IPS DF 6.9 (cell line): ENCODE data around the gene TAF11.

ENCODE experiments used
- DNase-seq: peaks from one replicate; pipeline ENCODE4 v3.0.0-alpha.2; 2013; ENCODE audit warnings: low read depth, low spot score
- H3K27ac ChIP-seq: one replicate; pipeline ENCODE4 v1.5.1; 2013; ENCODE audit warnings: low read length, control low read depth
- H3K27me3 ChIP-seq: 2 replicates; pipeline ENCODE4 v1.6.1; 2013; ENCODE audit warnings: mild to moderate bottlenecking, low read length; ENCODE audit not compliant: control insufficient read depth, insufficient read depth
- H3K36me3 ChIP-seq: 2 replicates; pipeline ENCODE4 v1.6.1; 2013; ENCODE audit warnings: low read length; ENCODE audit not compliant: control insufficient read depth, insufficient read depth
- H3K4me1 ChIP-seq: 2 replicates; pipeline ENCODE4 v1.6.1; 2013; ENCODE audit warnings: low read length; ENCODE audit not compliant: control insufficient read depth, insufficient read depth
- H3K4me3 ChIP-seq: 2 replicates; pipeline ENCODE4 v1.5.1; 2013; ENCODE audit warnings: mild to moderate bottlenecking, low read length
- H3K9me3 ChIP-seq: 2 replicates; pipeline ENCODE4 v1.6.1; 2013; ENCODE audit warnings: low read length, inconsistent platforms; ENCODE audit not compliant: control insufficient read depth, insufficient read depth
- WGBS: extraction: QIAGEN DNeasy Blood & Tissue Kit; methylation state at CpG from one replicate; pipeline ENCODE4 v1.1.7; 2013; ENCODE audit warnings: mixed read lengths, missing lambda C conversion rate; ENCODE audit not compliant: insufficient read length, insufficient coverage; 5-methylcytosine and 5-hydroxymethylcytosine counted together

TAF11 gene

DNA sequence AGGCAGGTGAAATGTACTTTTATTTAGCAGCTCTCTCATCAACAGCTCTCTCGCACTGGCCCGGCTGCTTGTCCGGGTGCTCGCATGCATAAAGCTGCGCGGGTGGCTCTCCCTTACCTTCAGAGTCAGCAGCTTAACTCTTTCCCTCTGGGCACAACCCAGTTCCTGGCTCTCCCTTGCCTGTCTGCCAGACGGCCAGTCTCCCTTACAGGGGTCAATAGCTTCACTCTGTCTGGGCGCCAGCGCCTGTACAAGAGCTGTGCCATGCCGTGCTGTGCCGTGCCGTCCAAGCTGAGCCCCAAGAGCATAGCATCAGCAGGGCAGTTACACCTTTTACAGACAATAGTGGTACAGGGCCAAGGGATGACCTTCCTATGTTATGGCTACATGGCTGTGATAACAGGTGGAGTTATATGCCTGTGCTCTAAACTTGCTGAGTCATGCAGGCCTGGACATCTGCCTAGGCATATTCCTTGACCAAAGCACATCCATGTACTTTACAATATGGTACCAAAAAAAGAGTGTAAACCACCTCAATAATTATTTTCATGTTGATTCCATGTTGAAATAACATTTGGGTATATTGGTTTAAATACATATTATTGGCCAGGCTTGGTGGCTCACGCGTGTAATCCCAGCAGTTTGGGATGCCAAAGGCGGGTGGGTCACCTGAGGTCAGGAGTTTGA, 48.0 kb downstream of the TAF11 start:
- DNase-seq, result no peak
- no CpG with 5 or more reads among the region's 15 CpGs for WGBS
- Histone ChIP-seq H3K36me3 (no peaks in the 10 kb centered on the region), H3K27me3 (no peaks in the 10 kb centered on the region), H3K4me1 (no peaks in the 10 kb centered on the region), H3K9me3 (no peaks in the 10 kb centered on the region), H3K4me3 (no peak overlapping the region), H3K27ac (no peak overlapping the region)

DNA sequence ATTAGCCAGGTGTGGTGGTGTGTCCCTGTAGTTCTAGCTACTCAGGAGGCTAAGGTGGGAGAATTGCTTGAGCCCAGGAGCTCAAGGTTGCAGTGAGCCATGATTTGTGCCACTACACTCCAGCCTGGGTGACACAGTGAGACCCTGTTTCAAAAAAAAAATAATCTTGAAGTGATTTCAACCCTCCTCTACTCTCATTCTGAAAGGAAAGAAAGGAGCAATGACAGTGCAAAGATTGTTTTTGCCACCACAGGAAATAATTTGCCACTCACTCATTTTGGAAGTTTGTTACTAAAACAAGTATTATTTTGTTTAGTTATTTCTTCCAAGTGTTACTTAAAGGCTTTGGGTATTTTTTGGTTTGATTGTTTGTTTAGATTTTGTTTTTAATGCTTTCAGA, 50.3 kb downstream of the TAF11 start:
- Histone ChIP-seq H3K36me3 (no peaks in the 10 kb centered on the region), H3K4me1 (no peaks in the 10 kb centered on the region), H3K27me3 (no peaks in the 10 kb centered on the region), H3K9me3 (no peaks in the 10 kb centered on the region), H3K4me3 (no peak overlapping the region), H3K27ac (no peak overlapping the region)
- no peak for DNase-seq

DNA sequence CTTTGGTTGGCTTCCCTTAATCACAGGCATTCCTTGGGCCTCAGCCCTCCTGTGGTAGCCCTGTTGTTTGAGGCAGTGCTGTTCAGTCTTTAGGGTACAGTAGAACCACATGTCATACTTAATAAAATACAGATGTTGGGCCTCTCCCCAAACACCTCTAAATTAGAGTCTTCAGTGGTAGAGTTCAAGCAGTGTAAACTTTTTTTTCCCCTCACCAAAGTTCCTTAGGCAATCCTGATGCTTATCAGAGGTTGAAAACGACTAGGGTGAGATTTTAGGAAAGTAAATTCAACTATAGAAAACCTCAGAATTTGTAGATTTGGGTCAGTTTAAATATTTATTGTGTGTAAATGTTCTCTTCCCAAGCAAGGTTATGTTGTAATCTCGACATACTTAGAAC, 51.4 kb downstream of the TAF11 start:
- no peak overlapping the region for H3K27ac ChIP-seq
- H3K4me1 ChIP-seq, result no peaks in the 10 kb centered on the region
- H3K4me3 ChIP-seq, result no peak overlapping the region
- H3K27me3 ChIP-seq, result no peaks in the 10 kb centered on the region
- H3K9me3 ChIP-seq, result no peaks in the 10 kb centered on the region
- DNase-seq, result no peak
- WGBS, result no CpG with 5 or more reads among the region's 2 CpGs
- H3K36me3 ChIP-seq, result no peaks in the 10 kb centered on the region

DNA sequence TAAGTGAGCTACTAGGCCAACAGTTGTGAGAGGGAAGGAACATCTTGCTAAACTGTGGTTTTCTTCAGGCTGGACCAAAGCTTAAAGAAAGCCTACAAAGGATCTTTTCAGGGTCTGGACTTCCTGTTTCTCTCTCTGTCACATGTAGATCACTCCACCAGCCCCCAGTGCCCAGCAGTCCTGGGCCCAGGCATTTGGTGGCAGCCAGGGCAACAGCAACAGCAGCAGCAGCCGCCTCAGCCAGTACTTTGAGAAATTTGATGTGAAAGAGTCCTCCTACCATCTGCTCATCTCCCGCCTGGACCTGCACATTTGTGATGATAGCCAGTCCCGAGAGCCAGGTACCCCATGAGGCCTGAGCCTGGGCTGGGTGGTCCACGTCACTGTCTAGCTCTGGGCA, 51.8 kb downstream of the TAF11 start:
- no peaks in the 10 kb centered on the region for H3K27me3 ChIP-seq
- H3K36me3 ChIP-seq, result no peaks in the 10 kb centered on the region
- H3K4me1 ChIP-seq, result no peaks in the 10 kb centered on the region
- no peak overlapping the region for H3K4me3 ChIP-seq
- H3K27ac ChIP-seq, result no peak overlapping the region
- DNase-seq, result no peak
- H3K9me3 ChIP-seq, result no peaks in the 10 kb centered on the region
- WGBS, result no CpG with 5 or more reads among the region's 4 CpGs

DNA sequence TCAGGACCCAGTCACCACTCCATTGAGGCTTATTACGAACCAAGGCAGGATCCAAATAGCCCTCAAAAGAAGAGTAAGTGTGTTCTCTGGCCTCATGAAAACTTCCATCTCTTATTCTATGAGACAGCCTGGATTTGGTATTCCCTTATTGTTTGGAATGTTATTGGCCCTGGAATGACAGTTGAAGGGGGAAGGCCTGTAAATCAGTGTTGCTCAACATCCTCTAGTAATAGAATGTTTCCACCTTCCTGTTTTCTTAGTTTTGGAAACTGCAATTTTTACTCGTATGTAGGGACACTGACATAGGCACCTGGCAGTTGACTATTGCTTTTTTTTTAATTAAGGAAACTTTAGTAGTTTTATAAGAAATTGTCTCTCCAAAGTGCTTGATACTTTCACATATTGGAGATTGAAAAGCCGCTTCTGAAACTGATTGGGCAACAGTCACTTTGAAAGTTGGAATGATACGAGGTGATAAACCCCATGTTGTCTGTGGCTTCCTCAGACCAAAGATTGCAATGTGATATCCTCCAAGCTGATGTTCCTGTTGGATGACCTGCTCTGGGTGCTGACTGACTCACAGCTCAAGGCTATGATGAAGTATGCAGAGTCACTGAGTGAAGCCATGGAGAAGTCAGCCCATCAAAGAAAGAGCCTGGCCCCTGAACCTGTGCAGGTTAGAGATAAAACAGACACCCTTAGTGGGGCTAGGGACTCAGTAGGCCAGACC, 52.9 kb downstream of the TAF11 start:
- H3K9me3 ChIP-seq, result no peaks in the 10 kb centered on the region
- no peak overlapping the region for H3K4me3 ChIP-seq
- no peaks in the 10 kb centered on the region for H3K27me3 ChIP-seq
- no peak for DNase-seq
- no CpG with 5 or more reads among the region's 4 CpGs for WGBS
- no peaks in the 10 kb centered on the region for H3K36me3 ChIP-seq
- H3K4me1 ChIP-seq, result no peaks in the 10 kb centered on the region
- H3K27ac ChIP-seq, result no peak overlapping the region

DNA sequence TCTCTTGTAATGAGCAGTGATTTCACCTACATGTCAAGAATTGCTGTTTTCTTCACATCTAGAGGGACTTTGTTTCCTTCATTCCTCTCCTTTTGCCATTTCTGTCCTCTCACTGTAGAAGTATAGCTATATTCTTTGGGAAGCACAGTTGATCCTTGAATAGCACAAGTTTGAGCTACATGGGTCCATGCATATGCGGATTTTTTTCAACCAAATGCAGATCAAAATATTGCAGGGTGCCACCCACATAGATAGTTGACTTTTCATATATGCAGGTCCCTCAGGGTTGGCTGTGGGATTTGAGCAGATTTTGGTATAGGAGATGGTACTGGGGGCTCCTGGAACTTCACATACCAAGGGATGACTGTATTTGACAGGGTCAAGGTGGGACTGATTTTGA, 54.9 kb downstream of the TAF11 start:
- H3K36me3 ChIP-seq, result no peaks in the 10 kb centered on the region
- H3K27me3 ChIP-seq, result no peaks in the 10 kb centered on the region
- no peak overlapping the region for H3K27ac ChIP-seq
- H3K9me3 ChIP-seq, result no peaks in the 10 kb centered on the region
- no peak for DNase-seq
- no peak overlapping the region for H3K4me3 ChIP-seq
- no CpG with 5 or more reads among the region's 1 CpG for WGBS
- no peaks in the 10 kb centered on the region for H3K4me1 ChIP-seq

DNA sequence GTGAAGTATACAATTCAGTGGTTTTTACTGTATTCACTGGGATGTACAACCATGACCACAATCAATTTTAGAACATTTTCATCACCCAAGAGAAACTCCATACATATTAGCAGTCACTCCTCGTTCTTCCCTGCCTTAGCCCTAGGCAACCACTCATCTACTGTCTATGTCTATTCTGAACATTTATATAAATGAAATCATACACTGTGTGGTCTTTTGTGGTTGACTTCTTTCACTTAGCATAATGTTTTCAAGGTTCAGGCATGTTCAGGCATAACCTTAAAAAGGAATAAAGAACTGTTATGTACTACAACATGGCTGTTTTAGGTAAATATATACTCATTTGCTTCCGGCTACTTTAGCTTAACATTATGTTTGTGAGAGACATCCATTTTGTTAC, 58.7 kb downstream of the TAF11 start:
- H3K27ac ChIP-seq, result no peak overlapping the region
- H3K4me1 ChIP-seq, result no peaks in the 10 kb centered on the region
- H3K36me3 ChIP-seq, result no peaks in the 10 kb centered on the region
- H3K4me3 ChIP-seq, result no peak overlapping the region
- H3K9me3 ChIP-seq, result no peaks in the 10 kb centered on the region
- WGBS, result no CpG with 5 or more reads among the region's 2 CpGs
- no peaks in the 10 kb centered on the region for H3K27me3 ChIP-seq
- DNase-seq, result no peak
